Measurements from ENCODE around the gene PICK1.

Gene PICK1

DNA sequence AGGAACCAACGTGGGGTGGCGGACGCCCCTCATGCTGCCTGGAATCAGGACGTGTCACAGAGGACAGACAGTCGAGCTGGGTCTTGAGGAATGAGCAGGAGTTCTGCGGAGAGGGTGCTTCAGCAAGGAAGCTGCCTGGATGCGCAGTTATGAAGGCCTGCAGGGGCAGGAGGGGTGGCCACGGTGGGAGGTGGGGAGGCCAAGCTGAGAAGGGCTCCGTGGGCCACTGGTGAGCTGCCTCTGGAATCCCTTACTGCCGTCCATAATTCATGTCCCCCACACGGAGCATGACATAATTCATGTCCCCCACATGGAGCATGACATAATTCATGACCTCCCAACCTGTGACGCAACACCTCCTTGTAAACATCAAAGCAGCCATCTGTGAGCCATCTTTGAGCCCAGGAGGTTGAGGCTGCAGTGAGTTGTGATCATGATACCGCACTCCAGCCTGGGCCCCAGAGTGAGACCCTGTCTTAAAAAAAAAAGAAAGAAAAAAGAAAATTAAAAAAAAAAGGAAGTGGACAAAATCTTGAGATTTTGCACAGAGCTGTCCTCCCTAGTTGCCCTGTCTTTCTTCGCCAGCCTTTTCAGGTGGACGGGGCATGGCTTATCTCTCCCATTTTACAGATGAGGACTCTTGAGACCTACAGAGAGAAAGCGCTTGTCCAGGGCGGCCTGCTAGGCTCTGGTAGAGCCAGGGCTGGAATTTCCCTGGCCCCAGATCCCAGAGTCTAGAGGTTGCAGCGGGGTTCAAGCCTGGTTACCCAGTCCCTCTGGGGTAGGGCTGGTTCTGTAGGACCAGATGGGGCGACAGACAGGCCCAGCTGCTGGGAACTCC lies 24.3 kb upstream of the PICK1 start (continued):
- TF ChIP-seq, protein P1, sequence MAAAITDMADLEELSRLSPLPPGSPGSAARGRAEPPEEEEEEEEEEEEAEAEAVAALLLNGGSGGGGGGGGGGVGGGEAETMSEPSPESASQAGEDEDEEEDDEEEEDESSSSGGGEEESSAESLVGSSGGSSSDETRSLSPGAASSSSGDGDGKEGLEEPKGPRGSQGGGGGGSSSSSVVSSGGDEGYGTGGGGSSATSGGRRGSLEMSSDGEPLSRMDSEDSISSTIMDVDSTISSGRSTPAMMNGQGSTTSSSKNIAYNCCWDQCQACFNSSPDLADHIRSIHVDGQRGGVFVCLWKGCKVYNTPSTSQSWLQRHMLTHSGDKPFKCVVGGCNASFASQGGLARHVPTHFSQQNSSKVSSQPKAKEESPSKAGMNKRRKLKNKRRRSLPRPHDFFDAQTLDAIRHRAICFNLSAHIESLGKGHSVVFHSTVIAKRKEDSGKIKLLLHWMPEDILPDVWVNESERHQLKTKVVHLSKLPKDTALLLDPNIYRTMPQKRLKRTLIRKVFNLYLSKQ (tag by site-specific recombination; IDR thresholded peaks at IDR 0.05; ENCODE audit: borderline replicate concordance): no peak
- TF ChIP-seq, protein P2, sequence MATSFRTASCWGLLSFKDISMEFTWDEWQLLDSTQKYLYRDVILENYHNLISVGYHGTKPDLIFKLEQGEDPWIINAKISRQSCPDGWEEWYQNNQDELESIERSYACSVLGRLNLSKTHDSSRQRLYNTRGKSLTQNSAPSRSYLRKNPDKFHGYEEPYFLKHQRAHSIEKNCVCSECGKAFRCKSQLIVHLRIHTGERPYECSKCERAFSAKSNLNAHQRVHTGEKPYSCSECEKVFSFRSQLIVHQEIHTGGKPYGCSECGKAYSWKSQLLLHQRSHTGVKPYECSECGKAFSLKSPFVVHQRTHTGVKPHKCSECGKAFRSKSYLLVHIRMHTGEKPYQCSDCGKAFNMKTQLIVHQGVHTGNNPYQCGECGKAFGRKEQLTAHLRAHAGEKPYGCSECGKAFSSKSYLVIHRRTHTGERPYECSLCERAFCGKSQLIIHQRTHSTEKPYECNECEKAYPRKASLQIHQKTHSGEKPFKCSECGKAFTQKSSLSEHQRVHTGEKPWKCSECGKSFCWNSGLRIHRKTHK (tag by site-specific recombination; IDR thresholded peaks at IDR 0.05): no peak
- TF ChIP-seq ZNF335 (tag by site-specific recombination; conservative IDR thresholded peaks at IDR 0.05) (no peak), ZNF391 (tag by site-specific recombination; IDR thresholded peaks at IDR 0.05; ENCODE audit: borderline replicate concordance, low read depth) (0 out of 2 replicates have a peak, but pooled peaks have one; percentile 58), ZNF629 (tag by site-specific recombination; IDR thresholded peaks at IDR 0.05) (peak; percentile 98), BCL11A (tag by site-specific recombination; IDR thresholded peaks at IDR 0.05; ENCODE audit: low read depth) (peak; percentile 88), KLF16 (tag by site-specific recombination; IDR thresholded peaks at IDR 0.05) (peak; percentile 78; the same call in 1 of the 2 replicates), GLIS2 (tag by site-specific recombination; IDR thresholded peaks at IDR 0.05) (peak; percentile 91), ZSCAN30 (tag by site-specific recombination; IDR thresholded peaks at IDR 0.05) (no peak), ZFP41 (tag by site-specific recombination; IDR thresholded peaks at IDR 0.05; ENCODE audit: borderline replicate concordance) (no peak), BCL11B (tag by site-specific recombination; IDR thresholded peaks at IDR 0.05; ENCODE audit: low read depth) (no peak), ZNF274 (IDR thresholded peaks at IDR 0.05; ENCODE audit: low read length) (no peak), ZNF274 (tag by site-specific recombination; IDR thresholded peaks at IDR 0.05; ENCODE audit: borderline replicate concordance) (no peak), ZBTB7A (tag by site-specific recombination; IDR thresholded peaks at IDR 0.05; ENCODE audit: low read depth) (peak; percentile 82), ZNF433 (tag by site-specific recombination; IDR thresholded peaks at IDR 0.05; ENCODE audit: low read depth) (no peak), ZFP37 (tag by site-specific recombination; IDR thresholded peaks at IDR 0.05) (0 out of 2 replicates have a peak, but pooled peaks have one; percentile 18), ZNF837 (tag by site-specific recombination; IDR thresholded peaks at IDR 0.05) (no peak), ZNF221 (tag by site-specific recombination; IDR thresholded peaks at IDR 0.05; ENCODE audit: borderline replicate concordance) (no peak), ZNF23 (tag by site-specific recombination; IDR thresholded peaks at IDR 0.05; ENCODE audit: borderline replicate concordance) (no peak)
- TF ChIP-seq, protein P3, sequence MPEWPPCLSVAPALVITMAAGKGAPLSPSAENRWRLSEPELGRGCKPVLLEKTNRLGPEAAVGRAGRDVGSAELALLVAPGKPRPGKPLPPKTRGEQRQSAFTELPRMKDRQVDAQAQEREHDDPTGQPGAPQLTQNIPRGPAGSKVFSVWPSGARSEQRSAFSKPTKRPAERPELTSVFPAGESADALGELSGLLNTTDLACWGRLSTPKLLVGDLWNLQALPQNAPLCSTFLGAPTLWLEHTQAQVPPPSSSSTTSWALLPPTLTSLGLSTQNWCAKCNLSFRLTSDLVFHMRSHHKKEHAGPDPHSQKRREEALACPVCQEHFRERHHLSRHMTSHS (tag by site-specific recombination; IDR thresholded peaks at IDR 0.05): peak; percentile 82; the same call in 1 of the 2 replicates
- TF ChIP-seq, protein P4, sequence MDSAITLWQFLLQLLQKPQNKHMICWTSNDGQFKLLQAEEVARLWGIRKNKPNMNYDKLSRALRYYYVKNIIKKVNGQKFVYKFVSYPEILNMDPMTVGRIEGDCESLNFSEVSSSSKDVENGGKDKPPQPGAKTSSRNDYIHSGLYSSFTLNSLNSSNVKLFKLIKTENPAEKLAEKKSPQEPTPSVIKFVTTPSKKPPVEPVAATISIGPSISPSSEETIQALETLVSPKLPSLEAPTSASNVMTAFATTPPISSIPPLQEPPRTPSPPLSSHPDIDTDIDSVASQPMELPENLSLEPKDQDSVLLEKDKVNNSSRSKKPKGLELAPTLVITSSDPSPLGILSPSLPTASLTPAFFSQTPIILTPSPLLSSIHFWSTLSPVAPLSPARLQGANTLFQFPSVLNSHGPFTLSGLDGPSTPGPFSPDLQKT (IDR thresholded peaks at IDR 0.05; ENCODE audit: borderline replicate concordance, low read depth, low read length): no peak
- TF ChIP-seq, protein P5, sequence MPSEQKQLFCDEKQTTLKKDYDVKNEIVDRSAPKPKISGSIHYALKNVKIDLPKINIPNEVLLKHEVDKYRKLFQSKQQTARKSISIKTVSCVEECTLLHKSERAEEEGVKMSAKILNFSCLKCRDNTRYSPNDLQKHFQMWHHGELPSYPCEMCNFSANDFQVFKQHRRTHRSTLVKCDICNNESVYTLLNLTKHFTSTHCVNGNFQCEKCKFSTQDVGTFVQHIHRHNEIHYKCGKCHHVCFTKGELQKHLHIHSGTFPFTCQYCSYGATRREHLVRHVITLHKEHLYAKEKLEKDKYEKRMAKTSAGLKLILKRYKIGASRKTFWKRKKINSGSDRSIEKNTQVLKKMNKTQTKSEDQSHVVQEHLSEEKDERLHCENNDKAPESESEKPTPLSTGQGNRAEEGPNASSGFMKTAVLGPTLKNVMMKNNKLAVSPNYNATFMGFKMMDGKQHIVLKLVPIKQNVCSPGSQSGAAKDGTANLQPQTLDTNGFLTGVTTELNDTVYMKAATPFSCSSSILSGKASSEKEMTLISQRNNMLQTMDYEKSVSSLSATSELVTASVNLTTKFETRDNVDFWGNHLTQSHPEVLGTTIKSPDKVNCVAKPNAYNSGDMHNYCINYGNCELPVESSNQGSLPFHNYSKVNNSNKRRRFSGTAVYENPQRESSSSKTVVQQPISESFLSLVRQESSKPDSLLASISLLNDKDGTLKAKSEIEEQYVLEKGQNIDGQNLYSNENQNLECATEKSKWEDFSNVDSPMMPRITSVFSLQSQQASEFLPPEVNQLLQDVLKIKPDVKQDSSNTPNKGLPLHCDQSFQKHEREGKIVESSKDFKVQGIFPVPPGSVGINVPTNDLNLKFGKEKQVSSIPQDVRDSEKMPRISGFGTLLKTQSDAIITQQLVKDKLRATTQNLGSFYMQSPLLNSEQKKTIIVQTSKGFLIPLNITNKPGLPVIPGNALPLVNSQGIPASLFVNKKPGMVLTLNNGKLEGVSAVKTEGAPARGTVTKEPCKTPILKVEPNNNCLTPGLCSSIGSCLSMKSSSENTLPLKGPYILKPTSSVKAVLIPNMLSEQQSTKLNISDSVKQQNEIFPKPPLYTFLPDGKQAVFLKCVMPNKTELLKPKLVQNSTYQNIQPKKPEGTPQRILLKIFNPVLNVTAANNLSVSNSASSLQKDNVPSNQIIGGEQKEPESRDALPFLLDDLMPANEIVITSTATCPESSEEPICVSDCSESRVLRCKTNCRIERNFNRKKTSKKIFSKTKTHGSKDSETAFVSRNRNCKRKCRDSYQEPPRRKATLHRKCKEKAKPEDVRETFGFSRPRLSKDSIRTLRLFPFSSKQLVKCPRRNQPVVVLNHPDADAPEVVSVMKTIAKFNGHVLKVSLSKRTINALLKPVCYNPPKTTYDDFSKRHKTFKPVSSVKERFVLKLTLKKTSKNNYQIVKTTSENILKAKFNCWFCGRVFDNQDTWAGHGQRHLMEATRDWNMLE (tag by site-specific recombination; conservative IDR thresholded peaks at IDR 0.05; ENCODE audit: low read depth): peak; percentile 56
- TF ChIP-seq, protein P6, sequence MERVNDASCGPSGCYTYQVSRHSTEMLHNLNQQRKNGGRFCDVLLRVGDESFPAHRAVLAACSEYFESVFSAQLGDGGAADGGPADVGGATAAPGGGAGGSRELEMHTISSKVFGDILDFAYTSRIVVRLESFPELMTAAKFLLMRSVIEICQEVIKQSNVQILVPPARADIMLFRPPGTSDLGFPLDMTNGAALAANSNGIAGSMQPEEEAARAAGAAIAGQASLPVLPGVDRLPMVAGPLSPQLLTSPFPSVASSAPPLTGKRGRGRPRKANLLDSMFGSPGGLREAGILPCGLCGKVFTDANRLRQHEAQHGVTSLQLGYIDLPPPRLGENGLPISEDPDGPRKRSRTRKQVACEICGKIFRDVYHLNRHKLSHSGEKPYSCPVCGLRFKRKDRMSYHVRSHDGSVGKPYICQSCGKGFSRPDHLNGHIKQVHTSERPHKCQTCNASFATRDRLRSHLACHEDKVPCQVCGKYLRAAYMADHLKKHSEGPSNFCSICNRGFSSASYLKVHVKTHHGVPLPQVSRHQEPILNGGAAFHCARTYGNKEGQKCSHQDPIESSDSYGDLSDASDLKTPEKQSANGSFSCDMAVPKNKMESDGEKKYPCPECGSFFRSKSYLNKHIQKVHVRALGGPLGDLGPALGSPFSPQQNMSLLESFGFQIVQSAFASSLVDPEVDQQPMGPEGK (tag by site-specific recombination; IDR thresholded peaks at IDR 0.05): peak; percentile 100
